ENCODE data around the gene ANKS1B.

Gene ANKS1B

GRCh38 chr12:98912401-98912974 lies 1072.2 kb downstream of the ANKS1B start:
- in situ Hi-C loops (cut with HindIII; ENCODE audit: low sequenced_read_pairs): no loop called here

GRCh38 chr12:98911396-98911795 lies 1073.3 kb downstream of the ANKS1B start:
- in situ Hi-C loops (cut with HindIII; ENCODE audit: low sequenced_read_pairs): no loop called here

- in situ Hi-C loops (cut with HindIII; ENCODE audit: low sequenced_read_pairs): no loop called here
These were observed 1075.0 kb downstream of the ANKS1B start for GRCh38 chr12:98909746-98910145.

GRCh38 chr12:98908866-98909265 lies 1075.9 kb downstream of the ANKS1B start:
- in situ Hi-C loops (cut with HindIII; ENCODE audit: low sequenced_read_pairs): no loop called here

GRCh38 chr12:98903875-98904274 lies 1080.9 kb downstream of the ANKS1B start:
- in situ Hi-C loops (cut with HindIII; ENCODE audit: low sequenced_read_pairs): no loop called here

- in situ Hi-C loops (cut with HindIII; ENCODE audit: low sequenced_read_pairs): no loop called here
These were observed 1083.5 kb downstream of the ANKS1B start for GRCh38 chr12:98901189-98901588.

- in situ Hi-C loops (cut with HindIII; ENCODE audit: low sequenced_read_pairs): no loop called here
These were observed 1087.8 kb downstream of the ANKS1B start for GRCh38 chr12:98896938-98897337.

GRCh38 chr12:98895086-98895651 lies 1089.6 kb downstream of the ANKS1B start:
- in situ Hi-C loops (cut with HindIII; ENCODE audit: low sequenced_read_pairs): no loop called here

GRCh38 chr12:98894412-98895085 lies 1090.2 kb downstream of the ANKS1B start:
- in situ Hi-C loops (cut with HindIII; ENCODE audit: low sequenced_read_pairs): no loop called here

- in situ Hi-C loops (cut with HindIII; ENCODE audit: low sequenced_read_pairs): no loop called here
These were observed 1090.9 kb downstream of the ANKS1B start for GRCh38 chr12:98893675-98894411.

- in situ Hi-C loops (cut with HindIII; ENCODE audit: low sequenced_read_pairs): no loop called here
These were observed 1091.5 kb downstream of the ANKS1B start for GRCh38 chr12:98893126-98893674.

- in situ Hi-C loops (cut with HindIII; ENCODE audit: low sequenced_read_pairs): loop anchor here (5.0 kb wide), 1 partner anchor 48 kb away; no protein-coding TSS in a partner anchor
These were observed 1099.0 kb downstream of the ANKS1B start for GRCh38 chr12:98885778-98886177.

GRCh38 chr12:98883231-98883630 lies 1101.5 kb downstream of the ANKS1B start:
- in situ Hi-C loops (cut with HindIII; ENCODE audit: low sequenced_read_pairs): no loop called here

GRCh38 chr12:98882526-98882925 lies 1102.2 kb downstream of the ANKS1B start:
- in situ Hi-C loops (cut with HindIII; ENCODE audit: low sequenced_read_pairs): no loop called here

GRCh38 chr12:98873776-98874175 lies 1111.0 kb downstream of the ANKS1B start:
- in situ Hi-C loops (cut with HindIII; ENCODE audit: low sequenced_read_pairs): no loop called here

GRCh38 chr12:98870504-98870903 lies 1114.2 kb downstream of the ANKS1B start:
- in situ Hi-C loops (cut with HindIII; ENCODE audit: low sequenced_read_pairs): no loop called here

GRCh38 chr12:98869886-98870503 lies 1114.7 kb downstream of the ANKS1B start:
- in situ Hi-C loops (cut with HindIII; ENCODE audit: low sequenced_read_pairs): no loop called here

- in situ Hi-C loops (cut with HindIII; ENCODE audit: low sequenced_read_pairs): no loop called here
These were observed 1116.2 kb downstream of the ANKS1B start for GRCh38 chr12:98868538-98868937.

GRCh38 chr12:98868076-98868475 lies 1116.7 kb downstream of the ANKS1B start:
- in situ Hi-C loops (cut with HindIII; ENCODE audit: low sequenced_read_pairs): no loop called here

GRCh38 chr12:98864363-98864762 lies 1120.4 kb downstream of the ANKS1B start:
- in situ Hi-C loops (cut with HindIII; ENCODE audit: low sequenced_read_pairs): no loop called here

- in situ Hi-C loops (cut with HindIII; ENCODE audit: low sequenced_read_pairs): no loop called here
These were observed 1121.6 kb downstream of the ANKS1B start for GRCh38 chr12:98863167-98863566.
